ENCODE data around the gene CST3.

GRCh38 chr20:23652926-23653325, 15.2 kb upstream of the CST3 start:
- TF ChIP-seq CTCF (IDR thresholded peaks at IDR 0.05): no peak
- no peak for TF ChIP-seq POLR2A (IDR thresholded peaks at IDR 0.05)
